GM12891 (cell line): Measurements from ENCODE around the gene PPP2R2D.
"Not testable (repeated sequence)": the region's sequence is repeated elsewhere in the genome, so short reads cannot be mapped to it uniquely, and the experiment has no call there.

ENCODE experiments used
- DNase-seq: peaks from one replicate; pipeline ENCODE4 v3.0.0; 2011; ENCODE audit warnings: low spot score; ENCODE audit not compliant: insufficient read length
- FAIRE-seq: peaks from 2 replicates; lab custom pipeline; 2011; peaks lifted over from hg19 to GRCh38; lab: Jason Lieb, UNC
- PAX5 ChIP-seq: IDR thresholded peaks from 2 replicates; pipeline ENCODE4 v1.6.1; 2011; ENCODE audit warnings: low read length, moderate library complexity, mild to moderate bottlenecking; ENCODE audit not compliant: insufficient read depth, severe bottlenecking
- POLR2A ChIP-seq: IDR thresholded peaks from 2 replicates; pipeline ENCODE4 v1.6.1; 2011; ENCODE audit warnings: low read depth, low read length, control low read depth
- POLR2AphosphoS5 ChIP-seq: IDR thresholded peaks from 2 replicates; pipeline ENCODE4 v1.6.1; 2011; ENCODE audit warnings: low read depth, low read length, control low read depth
- POU2F2 ChIP-seq: IDR thresholded peaks from 2 replicates; pipeline ENCODE4 v1.6.1; 2011; ENCODE audit warnings: low read depth, mild to moderate bottlenecking, control low read depth, low read length, moderate library complexity
- SPI1 ChIP-seq: IDR thresholded peaks from 2 replicates; pipeline ENCODE4 v1.6.1; 2011; ENCODE audit warnings: low read depth, low read length, control low read depth
- TAF1 ChIP-seq: IDR thresholded peaks from 2 replicates; pipeline ENCODE4 v1.6.1; 2011; ENCODE audit warnings: low read depth, low read length, control low read depth

The PPP2R2D gene

DNA sequence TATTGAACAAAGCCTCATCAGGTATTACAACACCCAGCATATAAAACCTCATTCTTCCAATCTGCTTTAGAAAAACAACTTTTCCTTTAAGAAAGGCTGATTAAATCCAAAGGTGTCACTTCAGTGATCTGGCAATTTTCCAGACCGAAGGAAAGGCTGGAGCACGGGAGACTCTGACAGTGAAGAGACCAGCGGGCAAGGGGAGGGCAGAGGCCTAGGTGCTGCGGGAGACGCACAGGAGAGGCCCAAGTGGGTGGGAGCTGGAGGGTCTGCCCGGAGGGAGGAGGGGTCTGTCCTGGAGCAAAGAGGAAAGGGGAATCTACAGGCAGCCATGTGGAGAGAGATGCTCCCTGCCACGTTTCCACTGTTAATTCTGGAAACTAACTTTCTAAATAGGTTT lies 24.3 kb upstream of the PPP2R2D start:
- no peak for TF ChIP-seq PAX5
- TF ChIP-seq POLR2AphosphoS5, result no peak
- no peak for TF ChIP-seq POLR2A
- TF ChIP-seq SPI1, result no peak
- TF ChIP-seq TAF1, result no peak
- no peak for TF ChIP-seq POU2F2
- FAIRE-seq (no peak), DNase-seq (no peak)

GRCh38 chr10:131880016-131880590 lies 20.7 kb upstream of the PPP2R2D start:
- DNase-seq, result no peak
- FAIRE-seq, result no peak
- TF ChIP-seq POLR2A, result no peak
- TF ChIP-seq POU2F2, result no peak
- no peak for TF ChIP-seq POLR2AphosphoS5
- TF ChIP-seq TAF1, result no peak
- no peak for TF ChIP-seq SPI1
- TF ChIP-seq PAX5, result no peak

DNA sequence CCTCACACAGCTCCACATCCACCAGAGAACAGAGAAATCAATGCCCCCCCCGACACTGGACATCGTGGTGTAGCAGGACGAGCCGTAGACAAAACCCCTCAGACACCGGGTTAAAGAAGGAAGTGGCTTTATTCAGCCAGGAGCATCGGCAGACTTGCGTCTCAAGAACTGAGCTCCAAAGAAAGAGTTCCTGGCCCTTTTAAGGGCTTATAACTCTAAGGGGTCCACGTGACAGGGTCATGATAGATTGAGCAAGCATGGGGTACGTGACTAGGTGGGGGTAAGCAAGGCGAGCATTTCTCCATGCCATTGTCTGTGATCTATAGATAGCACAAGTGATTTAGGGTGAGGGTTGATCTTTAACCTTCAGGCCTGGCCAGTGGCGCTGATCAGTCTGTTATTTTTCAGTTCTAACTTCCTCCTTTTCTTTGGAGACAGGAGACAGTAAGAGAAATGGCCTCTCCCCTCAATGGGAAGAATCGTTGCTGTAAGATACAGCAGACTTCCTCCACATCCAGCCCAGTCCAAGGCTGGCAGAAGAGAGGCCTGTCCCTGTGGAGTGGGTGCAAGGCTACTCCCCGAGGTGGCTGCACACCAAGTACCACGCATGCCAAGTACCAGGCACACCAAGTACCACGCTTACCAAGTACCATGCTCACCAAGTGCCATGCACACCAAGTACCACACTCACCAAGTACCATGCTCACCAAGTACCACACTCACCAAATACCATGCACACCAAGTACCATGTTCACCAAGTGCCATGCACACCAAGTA lies 19.5 kb upstream of the PPP2R2D start:
- TF ChIP-seq POLR2AphosphoS5, result no peak
- TF ChIP-seq POLR2A, result no peak
- TF ChIP-seq TAF1, result no peak
- TF ChIP-seq PAX5, result no peak
- no peak for TF ChIP-seq POU2F2
- no peak for TF ChIP-seq SPI1
- no peak for DNase-seq
- no peak for FAIRE-seq

- TF ChIP-seq SPI1 (no peak), POLR2A (no peak), TAF1 (no peak), PAX5 (no peak), POU2F2 (no peak), POLR2AphosphoS5 (no peak)
- FAIRE-seq, result no peak
- DNase-seq, result no peak
Observed at GRCh38 chr10:131882151-131882550, 18.7 kb upstream of the PPP2R2D start.

- DNase-seq (no peak), FAIRE-seq (no peak)
- TF ChIP-seq POLR2AphosphoS5 (no peak), TAF1 (no peak), PAX5 (no peak), POU2F2 (no peak), SPI1 (no peak), POLR2A (no peak)
Observed at GRCh38 chr10:131882590-131883451, 18.0 kb upstream of the PPP2R2D start.

DNA sequence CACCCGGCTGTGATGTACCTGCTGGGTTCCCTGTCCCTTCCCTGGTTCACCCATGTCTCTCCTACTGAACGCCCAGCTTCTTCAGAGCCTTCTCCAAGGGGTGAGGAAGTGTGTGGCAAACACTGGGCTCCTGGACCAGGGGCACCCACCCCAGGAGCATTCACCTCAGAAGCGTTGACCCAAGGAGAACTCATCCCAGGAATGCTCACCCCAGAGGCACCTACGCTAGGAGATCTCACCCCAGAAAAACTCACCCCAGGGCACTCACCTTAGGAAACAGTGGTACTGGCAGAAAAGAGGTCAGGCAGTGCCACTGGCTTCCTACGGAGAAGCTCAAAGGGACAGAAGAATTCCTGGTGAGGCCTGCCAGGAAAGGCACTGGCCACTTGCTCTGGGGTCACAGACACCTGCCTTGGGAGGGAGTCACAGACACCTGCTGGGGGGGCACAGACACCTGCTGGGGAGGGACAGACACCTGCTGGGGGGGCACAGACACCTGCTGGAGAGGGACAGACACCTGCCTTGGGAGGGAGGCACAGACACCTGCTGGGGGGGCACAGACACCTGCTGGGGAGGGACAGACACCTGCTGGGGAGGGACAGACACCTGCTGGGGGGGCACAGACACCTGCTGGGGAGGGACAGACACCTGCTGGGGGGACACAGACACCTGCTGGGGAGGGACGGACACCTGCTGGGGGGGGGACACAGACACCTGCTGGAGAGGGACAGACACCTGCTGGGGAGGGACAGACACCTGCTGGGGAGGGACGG lies 17.0 kb upstream of the PPP2R2D start:
- not testable (repeated sequence) for FAIRE-seq, DNase-seq

GRCh38 chr10:131885391-131886165 lies 15.2 kb upstream of the PPP2R2D start:
- DNase-seq (peak; percentile 85), FAIRE-seq (no peak)
- TF ChIP-seq PAX5, result no peak
- TF ChIP-seq SPI1, result no peak
- TF ChIP-seq TAF1, result no peak
- no peak for TF ChIP-seq POU2F2
- no peak for TF ChIP-seq POLR2AphosphoS5
- TF ChIP-seq POLR2A, result no peak

- DNase-seq (no peak), FAIRE-seq (no peak)
- no peak for TF ChIP-seq PAX5
- TF ChIP-seq POLR2A, result no peak
- no peak for TF ChIP-seq POLR2AphosphoS5
- TF ChIP-seq SPI1, result no peak
- TF ChIP-seq POU2F2, result no peak
- no peak for TF ChIP-seq TAF1
Observed at GRCh38 chr10:131886237-131886636, 14.6 kb upstream of the PPP2R2D start.
